K562 (cell line): ENCODE data around the gene AIFM1. TPM values are rescaled to one million over a fixed set of nuclear protein-coding genes. Genes with fewer than 3 reads are reported as not detected.
A peak's percentile ranks its signal among the peaks of the same experiment; 100 is the strongest.

Experiments used
- ARID1B ChIP-seq: fragments of 450-650 bp; IDR thresholded peaks from 2 replicates; pipeline ENCODE4 v1.6.1; 2016; ENCODE audit warnings: antibody characterized with exemption, mild to moderate bottlenecking, inconsistent platforms
- CC2D1A ChIP-seq: fragments of 450-650 bp; IDR thresholded peaks from 2 replicates; pipeline ENCODE4 v1.6.1; 2017; ENCODE audit warnings: mild to moderate bottlenecking
- CCAR2 ChIP-seq: fragments of 200-400 bp; formaldehyde crosslinking; IDR thresholded peaks from 2 replicates; pipeline ENCODE4 v1.6.1; 2017; ENCODE audit warnings: mild to moderate bottlenecking, low read depth, low read length
- ELF1 ChIP-seq: fragments of 200-800 bp; sonication (Bioruptor generic); IDR thresholded peaks from 2 replicates; pipeline ENCODE4 v1.6.1; 2016; ENCODE audit warnings: missing genetic modification characterization, missing compliant biosample characterization
- FUS ChIP-seq: fragments of 200-400 bp; formaldehyde crosslinking; optimal IDR thresholded peaks from 2 replicates; pipeline ENCODE3; 2017; ENCODE audit warnings: low read depth, low read length
- HNRNPL ChIP-seq: fragments of 200-400 bp; formaldehyde crosslinking; IDR thresholded peaks from 2 replicates; pipeline ENCODE4 v1.6.1; 2017; ENCODE audit warnings: low read depth, mild to moderate bottlenecking, low read length
- HOXB6 ChIP-seq: fragments of 250-450 bp; sonication (Bioruptor Pico); IDR thresholded peaks from 2 replicates; pipeline ENCODE4 v1.5.1; 2022; ENCODE audit warnings: mild to moderate bottlenecking, borderline replicate concordance
- MAFK ChIP-seq: IDR thresholded peaks from 2 replicates; pipeline ENCODE4 v1.6.1; 2011; ENCODE audit warnings: low read length, improper control_type of control experiment
- NEUROD1 ChIP-seq: fragments of 150-350 bp; IDR thresholded peaks from 2 replicates; pipeline ENCODE4 v1.6.1; 2014; ENCODE audit warnings: borderline replicate concordance, low read length, low read depth; ENCODE audit not compliant: partially characterized antibody
- NFATC3 ChIP-seq: fragments of 450-650 bp; IDR thresholded peaks from 2 replicates; pipeline ENCODE4 v1.6.1; 2017; ENCODE audit warnings: mild to moderate bottlenecking
- ZFP1 ChIP-seq: fragments of 450-650 bp; formaldehyde crosslinking; IDR thresholded peaks from 2 replicates; pipeline ENCODE4 v1.4.0; 2020; ENCODE audit warnings: mild to moderate bottlenecking, mixed read lengths
- ZNF76 ChIP-seq: fragments of 250-450 bp; sonication (Bioruptor Pico); IDR thresholded peaks from 2 replicates; pipeline ENCODE4 v1.4.0; 2020; ENCODE audit warnings: mild to moderate bottlenecking, moderate library complexity, borderline replicate concordance
- ZSCAN29 ChIP-seq: fragments of 450-650 bp; IDR thresholded peaks from 2 replicates; pipeline ENCODE4 v1.6.1; 2017
- polyA plus RNA-seq, 8 experiments: library from polyadenylated mRNA; depleted of rRNA in 4 of 8; stranded (reverse) in 5 of 8; unstranded in 3 of 8; fragments of >200 nt; fragmentation: Nextera tagmentation in 2 of 8; fragmentation: Illumina TruSeq in 1 of 8; extraction: Ambion mirVana in 2 of 8; extraction: Trizol in 1 of 8; gene quantifications; 2 replicates each; pipeline versions ENCODE4 v1.2.1 to v1.2.3, GENCODE V29; 2011 to 2014; ENCODE audit warnings: inconsistent platforms in 1 of 8, missing spikeins in 1 of 8
- total RNA-seq, 7 experiments: library from RNA; depleted of rRNA in 6 of 7; stranded (reverse); fragments of >200 nt in 6 of 7; fragmentation: Illumina TruSeq in 2 of 7; extraction: Trizol in 2 of 7; gene quantifications; 2 replicates each; pipeline versions ENCODE4 v1.2.1 to v1.2.3, GENCODE V29; 2011 to 2021; ENCODE audit warnings: low replicate concordance in 1 of 7
- TF ChIP-seq, protein P1 (sequence below), 2 experiments: fragments of 450-650 bp; IDR thresholded peaks; 2 replicates each; pipeline ENCODE4 v1.6.1; 2018; ENCODE audit warnings: mild to moderate bottlenecking in 2 of 2, low read depth in 1 of 2; ENCODE audit not compliant: partially characterized antibody in 2 of 2
- TF ChIP-seq, protein P2 (sequence below): fragments of 450-650 bp; IDR thresholded peaks from 2 replicates; pipeline ENCODE4 v1.6.1; 2018; ENCODE audit warnings: mild to moderate bottlenecking, low read depth; ENCODE audit not compliant: partially characterized antibody
- TF ChIP-seq, protein P3 (sequence below), 2 experiments: IDR thresholded peaks; 2 replicates each; pipeline ENCODE4 v1.6.1; 2012; ENCODE audit warnings: improper control_type of control experiment in 2 of 2, low read depth in 2 of 2, low read length in 2 of 2, borderline replicate concordance in 1 of 2
- TF ChIP-seq, protein P4 (sequence below): fragments of 250-450 bp; sonication (Bioruptor Pico); IDR thresholded peaks from 2 replicates; pipeline ENCODE4 v1.4.0; 2020; ENCODE audit warnings: mild to moderate bottlenecking, moderate library complexity

The AIFM1 gene
- total and polyA plus RNA-seq, 9 of the 15 experiments (the other 6 are each of a cell fraction or from before 2014, with no cell fraction given) = 51.0 to 117 (median 91.2) TPM

DNA sequence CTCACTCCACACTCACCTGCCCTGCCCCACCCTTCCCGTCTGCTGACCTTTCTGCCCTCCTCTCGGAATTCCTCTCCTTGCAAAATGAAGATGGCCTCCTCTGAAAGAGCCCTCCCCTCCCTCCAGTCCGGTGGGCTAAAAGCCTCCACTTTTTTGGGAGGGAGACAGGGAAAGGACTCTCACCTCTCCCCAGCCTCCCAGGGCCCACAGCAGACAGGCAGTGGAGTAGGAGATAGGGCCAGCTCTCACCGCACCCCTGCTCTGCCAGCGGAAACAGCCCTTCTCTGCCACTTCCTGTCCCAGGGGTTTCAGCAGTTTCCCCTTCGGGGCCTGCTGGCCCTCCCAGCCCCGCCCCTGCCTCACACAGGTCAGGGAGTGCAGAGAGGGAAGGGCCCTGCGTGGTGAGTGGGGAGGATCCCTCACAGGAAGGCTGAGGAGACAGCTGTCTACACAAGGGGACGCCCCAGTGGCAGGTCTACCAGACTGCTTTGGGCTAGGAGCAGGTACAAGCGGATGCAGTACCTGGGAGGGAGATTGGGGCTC, 73.6 kb downstream of the AIFM1 start (continued):
- TF ChIP-seq, protein P1, sequence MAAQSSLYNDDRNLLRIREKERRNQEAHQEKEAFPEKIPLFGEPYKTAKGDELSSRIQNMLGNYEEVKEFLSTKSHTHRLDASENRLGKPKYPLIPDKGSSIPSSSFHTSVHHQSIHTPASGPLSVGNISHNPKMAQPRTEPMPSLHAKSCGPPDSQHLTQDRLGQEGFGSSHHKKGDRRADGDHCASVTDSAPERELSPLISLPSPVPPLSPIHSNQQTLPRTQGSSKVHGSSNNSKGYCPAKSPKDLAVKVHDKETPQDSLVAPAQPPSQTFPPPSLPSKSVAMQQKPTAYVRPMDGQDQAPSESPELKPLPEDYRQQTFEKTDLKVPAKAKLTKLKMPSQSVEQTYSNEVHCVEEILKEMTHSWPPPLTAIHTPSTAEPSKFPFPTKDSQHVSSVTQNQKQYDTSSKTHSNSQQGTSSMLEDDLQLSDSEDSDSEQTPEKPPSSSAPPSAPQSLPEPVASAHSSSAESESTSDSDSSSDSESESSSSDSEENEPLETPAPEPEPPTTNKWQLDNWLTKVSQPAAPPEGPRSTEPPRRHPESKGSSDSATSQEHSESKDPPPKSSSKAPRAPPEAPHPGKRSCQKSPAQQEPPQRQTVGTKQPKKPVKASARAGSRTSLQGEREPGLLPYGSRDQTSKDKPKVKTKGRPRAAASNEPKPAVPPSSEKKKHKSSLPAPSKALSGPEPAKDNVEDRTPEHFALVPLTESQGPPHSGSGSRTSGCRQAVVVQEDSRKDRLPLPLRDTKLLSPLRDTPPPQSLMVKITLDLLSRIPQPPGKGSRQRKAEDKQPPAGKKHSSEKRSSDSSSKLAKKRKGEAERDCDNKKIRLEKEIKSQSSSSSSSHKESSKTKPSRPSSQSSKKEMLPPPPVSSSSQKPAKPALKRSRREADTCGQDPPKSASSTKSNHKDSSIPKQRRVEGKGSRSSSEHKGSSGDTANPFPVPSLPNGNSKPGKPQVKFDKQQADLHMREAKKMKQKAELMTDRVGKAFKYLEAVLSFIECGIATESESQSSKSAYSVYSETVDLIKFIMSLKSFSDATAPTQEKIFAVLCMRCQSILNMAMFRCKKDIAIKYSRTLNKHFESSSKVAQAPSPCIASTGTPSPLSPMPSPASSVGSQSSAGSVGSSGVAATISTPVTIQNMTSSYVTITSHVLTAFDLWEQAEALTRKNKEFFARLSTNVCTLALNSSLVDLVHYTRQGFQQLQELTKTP (IDR thresholded peaks at IDR 0.05; ENCODE audit: low read depth in 1 of 2, partially characterized antibody in 2 of 2) = no peak
- no peak for TF ChIP-seq HOXB6 (CRISPR knock-in tag)
- no peak for TF ChIP-seq ZFP1 (CRISPR knock-in tag)
- no peak for TF ChIP-seq NEUROD1
- TF ChIP-seq ZSCAN29 = no peak
- TF ChIP-seq MAFK = no peak
- no peak; the same call in 1 of the 2 replicates for TF ChIP-seq ELF1 (tag)
- no peak for TF ChIP-seq NFATC3
- TF ChIP-seq, protein P2, sequence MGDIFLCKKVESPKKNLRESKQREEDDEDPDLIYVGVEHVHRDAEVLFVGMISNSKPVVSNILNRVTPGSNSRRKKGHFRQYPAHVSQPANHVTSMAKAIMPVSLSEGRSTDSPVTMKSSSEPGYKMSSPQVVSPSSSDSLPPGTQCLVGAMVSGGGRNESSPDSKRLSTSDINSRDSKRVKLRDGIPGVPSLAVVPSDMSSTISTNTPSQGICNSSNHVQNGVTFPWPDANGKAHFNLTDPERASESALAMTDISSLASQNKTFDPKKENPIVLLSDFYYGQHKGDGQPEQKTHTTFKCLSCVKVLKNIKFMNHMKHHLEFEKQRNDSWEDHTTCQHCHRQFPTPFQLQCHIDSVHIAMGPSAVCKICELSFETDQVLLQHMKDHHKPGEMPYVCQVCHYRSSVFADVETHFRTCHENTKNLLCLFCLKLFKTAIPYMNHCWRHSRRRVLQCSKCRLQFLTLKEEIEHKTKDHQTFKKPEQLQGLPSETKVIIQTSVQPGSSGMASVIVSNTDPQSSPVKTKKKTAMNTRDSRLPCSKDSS = no peak
- TF ChIP-seq ZNF76 (CRISPR knock-in tag) = no peak
- TF ChIP-seq, protein P3, sequence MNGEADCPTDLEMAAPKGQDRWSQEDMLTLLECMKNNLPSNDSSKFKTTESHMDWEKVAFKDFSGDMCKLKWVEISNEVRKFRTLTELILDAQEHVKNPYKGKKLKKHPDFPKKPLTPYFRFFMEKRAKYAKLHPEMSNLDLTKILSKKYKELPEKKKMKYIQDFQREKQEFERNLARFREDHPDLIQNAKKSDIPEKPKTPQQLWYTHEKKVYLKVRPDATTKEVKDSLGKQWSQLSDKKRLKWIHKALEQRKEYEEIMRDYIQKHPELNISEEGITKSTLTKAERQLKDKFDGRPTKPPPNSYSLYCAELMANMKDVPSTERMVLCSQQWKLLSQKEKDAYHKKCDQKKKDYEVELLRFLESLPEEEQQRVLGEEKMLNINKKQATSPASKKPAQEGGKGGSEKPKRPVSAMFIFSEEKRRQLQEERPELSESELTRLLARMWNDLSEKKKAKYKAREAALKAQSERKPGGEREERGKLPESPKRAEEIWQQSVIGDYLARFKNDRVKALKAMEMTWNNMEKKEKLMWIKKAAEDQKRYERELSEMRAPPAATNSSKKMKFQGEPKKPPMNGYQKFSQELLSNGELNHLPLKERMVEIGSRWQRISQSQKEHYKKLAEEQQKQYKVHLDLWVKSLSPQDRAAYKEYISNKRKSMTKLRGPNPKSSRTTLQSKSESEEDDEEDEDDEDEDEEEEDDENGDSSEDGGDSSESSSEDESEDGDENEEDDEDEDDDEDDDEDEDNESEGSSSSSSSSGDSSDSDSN (IDR thresholded peaks at IDR 0.05; ENCODE audit: borderline replicate concordance in 1 of 2, low read depth in 2 of 2, low read length in 2 of 2) = 0 out of 4 replicates have a peak, but pooled peaks of 1 of the 2 experiments have one; percentile 48
- no peak for TF ChIP-seq CC2D1A
- TF ChIP-seq, protein P4, sequence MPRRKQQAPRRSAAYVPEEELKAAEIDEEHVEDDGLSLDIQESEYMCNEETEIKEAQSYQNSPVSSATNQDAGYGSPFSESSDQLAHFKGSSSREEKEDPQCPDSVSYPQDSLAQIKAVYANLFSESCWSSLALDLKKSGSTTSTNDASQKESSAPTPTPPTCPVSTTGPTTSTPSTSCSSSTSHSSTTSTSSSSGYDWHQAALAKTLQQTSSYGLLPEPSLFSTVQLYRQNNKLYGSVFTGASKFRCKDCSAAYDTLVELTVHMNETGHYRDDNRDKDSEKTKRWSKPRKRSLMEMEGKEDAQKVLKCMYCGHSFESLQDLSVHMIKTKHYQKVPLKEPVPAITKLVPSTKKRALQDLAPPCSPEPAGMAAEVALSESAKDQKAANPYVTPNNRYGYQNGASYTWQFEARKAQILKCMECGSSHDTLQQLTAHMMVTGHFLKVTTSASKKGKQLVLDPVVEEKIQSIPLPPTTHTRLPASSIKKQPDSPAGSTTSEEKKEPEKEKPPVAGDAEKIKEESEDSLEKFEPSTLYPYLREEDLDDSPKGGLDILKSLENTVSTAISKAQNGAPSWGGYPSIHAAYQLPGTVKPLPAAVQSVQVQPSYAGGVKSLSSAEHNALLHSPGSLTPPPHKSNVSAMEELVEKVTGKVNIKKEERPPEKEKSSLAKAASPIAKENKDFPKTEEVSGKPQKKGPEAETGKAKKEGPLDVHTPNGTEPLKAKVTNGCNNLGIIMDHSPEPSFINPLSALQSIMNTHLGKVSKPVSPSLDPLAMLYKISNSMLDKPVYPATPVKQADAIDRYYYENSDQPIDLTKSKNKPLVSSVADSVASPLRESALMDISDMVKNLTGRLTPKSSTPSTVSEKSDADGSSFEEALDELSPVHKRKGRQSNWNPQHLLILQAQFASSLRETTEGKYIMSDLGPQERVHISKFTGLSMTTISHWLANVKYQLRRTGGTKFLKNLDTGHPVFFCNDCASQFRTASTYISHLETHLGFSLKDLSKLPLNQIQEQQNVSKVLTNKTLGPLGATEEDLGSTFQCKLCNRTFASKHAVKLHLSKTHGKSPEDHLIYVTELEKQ = no peak
- no peak for TF ChIP-seq FUS
- no peak for TF ChIP-seq HNRNPL
- 0 out of 2 replicates have a peak, but pooled peaks have one; percentile 28 for TF ChIP-seq ARID1B
- TF ChIP-seq CCAR2 = no peak
